HG03342 (cell line): ENCODE data around the gene REX1BD.
"Not testable (repeated sequence)": the region's sequence is repeated elsewhere in the genome, so short reads cannot be mapped to it uniquely, and the experiment has no call there.

ENCODE experiments used
- ATAC-seq: cut with Tn5 transposase; IDR thresholded peaks from one replicate; pipeline ENCODE4 v1.9.1; 2021; ENCODE audit warnings: mild to moderate bottlenecking, moderate library complexity; ENCODE audit not compliant: unreplicated experiment

REX1BD gene

DNA sequence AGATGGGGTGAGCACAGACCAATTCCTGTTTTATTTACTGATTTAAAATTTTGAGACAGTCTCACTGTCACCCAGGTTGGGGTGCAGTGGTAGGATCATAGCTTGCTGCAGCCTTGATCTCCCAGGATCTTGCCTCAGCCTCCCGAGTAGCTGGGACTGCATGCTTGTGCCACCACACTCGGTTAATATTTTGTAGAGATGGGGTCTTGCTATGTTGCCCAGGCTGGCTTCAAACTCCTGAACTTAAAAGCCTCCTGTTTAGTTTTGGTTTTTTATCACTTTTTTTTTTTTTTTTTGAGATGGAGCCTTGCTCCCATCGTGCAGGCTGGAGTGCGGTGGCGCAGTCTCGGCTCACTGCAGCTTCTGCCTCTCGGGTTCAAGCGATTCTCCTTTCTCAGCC, 12.2 kb upstream of the REX1BD start:
- ATAC-seq = no peak

DNA sequence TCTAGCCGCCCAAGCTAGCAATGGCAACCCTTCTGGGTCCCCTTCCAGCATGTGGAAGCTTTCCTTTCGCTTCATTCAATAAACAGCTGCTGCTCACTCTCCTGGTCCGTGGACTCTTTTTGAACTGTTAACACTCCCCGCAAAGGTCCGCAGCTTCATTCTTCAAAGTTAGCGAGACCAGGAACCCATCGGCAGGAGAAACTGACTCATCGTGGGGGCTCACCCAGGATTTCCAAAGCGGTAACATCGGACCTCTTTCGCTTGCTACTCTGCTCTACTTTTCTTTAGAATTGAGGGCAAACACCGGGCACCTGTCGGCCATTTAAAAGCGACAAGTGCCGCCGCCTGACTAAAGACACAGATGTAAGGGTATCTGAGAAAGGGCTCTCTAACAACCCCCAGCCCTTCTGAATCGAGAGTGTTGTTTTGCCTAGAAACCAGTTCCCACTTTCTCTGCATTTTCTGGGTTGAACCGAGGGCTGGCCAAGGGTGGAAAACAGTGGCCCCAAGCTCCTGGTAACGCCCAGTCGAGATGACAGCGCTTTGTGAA, 11.2 kb upstream of the REX1BD start:
- ATAC-seq = no peak

DNA sequence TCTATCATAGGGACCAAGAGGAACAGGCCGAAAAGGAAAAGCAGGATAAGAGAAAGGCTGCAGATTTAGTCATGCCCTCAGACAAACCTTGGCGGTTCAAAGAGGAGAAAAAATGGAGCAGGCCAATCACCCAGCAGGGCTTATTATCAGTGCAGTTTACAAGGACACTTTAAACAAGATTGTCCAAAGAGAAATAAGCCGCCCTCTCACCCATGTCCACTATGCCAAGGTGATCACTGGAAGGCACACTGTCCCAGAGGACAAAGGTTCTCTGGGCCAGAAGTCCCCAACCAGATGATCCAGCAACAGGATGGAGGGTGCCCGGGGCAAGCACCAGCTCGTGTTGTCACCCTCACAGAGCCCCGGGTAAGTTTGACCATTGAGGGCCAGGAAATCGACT, 8.3 kb upstream of the REX1BD start:
- ATAC-seq = no peak

DNA sequence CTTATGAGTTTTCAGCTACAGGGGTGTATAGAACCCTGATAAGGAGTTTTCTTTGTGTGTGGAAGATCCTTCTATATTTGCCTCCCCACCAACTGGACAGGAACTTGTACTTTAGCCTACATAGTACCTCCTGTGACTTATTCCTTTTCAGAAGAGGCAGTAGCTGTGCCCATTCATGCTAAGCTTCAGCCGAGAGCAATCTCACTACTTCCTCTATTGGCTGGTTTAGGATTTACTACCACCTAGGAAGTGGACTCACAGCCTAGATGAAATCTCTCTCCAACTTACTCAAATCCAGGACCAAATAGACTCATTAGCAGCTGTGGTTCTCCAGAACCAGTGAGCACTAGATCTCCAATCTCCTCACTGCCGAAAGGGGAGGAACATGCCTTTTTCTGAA, 2.3 kb upstream of the REX1BD start:
- ATAC-seq = no peak

DNA sequence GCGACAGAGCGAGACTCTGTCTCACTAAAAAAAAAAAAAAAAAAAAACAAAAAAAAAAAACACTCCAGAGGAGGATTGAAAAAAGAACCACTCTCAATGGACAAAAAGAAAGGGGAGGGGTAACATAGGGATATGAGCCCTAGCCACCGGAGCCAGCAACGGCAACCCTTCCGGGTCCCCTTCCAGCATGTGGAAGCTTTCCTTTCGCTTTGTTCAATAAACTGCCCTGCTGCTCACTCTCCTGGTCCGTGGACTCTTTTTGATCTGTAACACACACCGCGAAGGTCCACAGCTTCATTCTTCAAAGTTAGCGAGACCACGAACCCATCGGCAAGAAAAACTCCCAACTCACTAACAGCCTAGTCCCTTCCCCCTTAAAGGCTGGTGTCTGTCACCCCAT, 1.0 kb upstream of the REX1BD start:
- ATAC-seq = no peak

DNA sequence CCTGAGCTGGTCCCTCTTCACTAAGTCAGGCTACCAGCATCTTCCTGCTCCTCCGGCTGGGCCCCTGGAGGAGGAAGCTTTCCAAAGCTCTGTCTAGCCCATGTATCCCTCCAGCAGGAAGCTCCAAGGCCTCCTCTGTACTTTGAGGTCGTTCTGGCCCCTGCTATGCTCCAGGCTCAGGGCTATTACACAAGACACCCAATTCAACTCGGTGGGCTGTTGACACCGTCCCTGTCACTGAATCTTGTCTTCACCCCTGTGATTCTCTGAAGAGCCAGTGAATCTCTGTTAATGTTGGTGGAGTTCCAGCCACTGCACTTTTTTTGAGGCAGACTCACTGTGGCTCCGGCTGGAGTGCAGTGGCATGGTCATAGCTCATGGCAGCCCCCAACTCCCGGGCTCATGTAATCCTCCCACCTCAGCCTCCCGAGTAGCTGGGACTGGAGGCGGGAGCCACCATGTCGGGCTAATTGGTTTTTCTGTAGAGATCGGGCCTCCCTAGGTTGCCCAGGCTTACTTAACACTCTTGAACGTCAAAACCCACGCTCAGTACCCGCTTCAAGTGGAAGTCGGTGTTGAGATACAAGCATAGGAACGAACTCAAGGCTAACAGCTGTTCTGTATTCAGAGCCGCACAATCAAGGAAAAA, 512 bp upstream of the REX1BD start:
- no peak for ATAC-seq

DNA sequence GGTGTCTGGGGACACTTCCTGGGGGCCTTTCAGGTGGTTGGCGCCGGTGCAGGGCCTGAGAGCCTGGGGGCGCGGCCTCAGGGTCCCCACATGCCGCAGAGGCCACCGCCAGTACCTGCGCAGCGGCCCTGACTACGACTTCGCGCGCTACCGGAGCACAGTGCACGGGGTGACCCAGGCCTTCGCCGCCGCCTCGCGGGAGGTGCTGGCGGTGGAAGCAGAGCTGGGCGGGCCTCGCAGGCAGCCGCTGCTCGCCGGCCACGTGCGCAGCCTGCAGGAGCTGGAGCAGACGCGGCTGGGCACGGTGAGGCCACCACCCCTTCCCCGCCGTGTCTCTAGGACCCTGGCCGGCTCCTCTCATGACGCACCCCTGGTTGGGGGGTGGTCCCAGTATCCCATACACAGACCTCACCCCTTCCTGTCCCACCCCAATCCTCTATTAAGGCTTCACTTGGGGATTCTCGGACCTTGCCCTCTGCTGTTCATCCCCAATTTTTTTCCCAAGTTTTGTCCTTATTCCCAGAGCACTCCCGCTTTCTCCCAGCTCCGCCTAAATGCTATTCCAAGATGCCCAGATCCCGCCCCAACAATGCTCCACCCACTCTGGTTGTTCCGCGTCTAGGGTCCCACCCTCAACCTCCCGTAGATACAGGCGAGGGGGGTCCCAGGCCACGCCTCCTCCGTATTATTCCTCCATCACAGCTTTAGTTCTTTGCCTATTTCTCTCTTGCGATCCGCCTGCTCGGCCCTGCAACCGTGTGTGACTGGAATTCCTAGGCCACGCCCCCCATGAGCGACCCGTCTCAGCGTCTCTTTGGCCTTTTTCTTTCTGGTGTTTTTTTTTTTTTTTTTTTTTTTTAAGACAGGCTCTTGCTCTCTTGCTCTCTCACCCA, 1.0 kb downstream of the REX1BD start:
- peak; percentile 41 for ATAC-seq

DNA sequence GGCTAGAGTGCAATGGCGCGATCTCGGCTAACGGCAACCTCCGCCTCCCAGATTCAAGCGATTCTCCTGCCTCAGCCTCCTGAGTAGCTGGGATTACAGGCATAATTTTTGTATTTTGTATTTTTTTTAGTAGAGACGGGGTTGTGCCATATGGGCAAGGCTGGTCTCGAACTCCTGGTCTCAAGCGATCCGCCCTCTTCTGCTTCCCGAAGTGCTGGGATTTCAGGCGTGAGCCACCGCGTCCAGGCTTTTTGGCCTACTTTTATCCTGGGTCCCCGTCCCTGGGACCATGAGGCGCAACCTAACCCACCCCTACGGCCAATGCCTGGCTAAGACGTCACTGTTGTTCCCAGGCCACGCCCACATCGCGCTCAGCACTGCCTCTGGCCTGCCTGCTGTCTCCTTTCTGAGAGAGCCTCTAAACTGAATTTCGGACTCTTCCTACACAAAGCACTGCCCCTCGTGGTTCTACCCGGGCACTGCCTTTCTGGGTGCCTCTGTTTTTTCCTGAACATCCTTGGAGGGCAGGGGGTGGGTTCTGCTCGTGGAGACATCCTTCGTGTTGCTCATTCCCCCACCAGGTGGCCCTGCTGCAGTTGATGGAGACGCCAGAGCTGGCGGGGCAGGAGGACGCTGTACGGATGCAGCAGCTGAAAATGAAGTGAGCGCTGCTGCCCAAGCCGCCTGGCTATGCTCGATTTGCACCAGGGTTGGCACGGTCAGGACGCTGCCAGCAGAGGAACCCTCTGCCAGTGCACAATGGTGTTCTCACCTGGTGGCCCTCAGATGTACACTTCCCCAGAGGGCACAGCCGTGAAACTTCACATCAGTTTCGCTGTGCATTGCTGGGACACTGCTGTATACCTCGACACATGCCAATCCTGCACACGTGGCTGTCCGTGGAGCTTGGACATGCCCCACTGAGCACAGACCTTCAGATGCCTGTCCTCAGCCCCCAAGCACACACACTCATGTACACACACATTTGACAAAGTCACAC, 2.0 kb downstream of the REX1BD start:
- ATAC-seq = no peak

DNA sequence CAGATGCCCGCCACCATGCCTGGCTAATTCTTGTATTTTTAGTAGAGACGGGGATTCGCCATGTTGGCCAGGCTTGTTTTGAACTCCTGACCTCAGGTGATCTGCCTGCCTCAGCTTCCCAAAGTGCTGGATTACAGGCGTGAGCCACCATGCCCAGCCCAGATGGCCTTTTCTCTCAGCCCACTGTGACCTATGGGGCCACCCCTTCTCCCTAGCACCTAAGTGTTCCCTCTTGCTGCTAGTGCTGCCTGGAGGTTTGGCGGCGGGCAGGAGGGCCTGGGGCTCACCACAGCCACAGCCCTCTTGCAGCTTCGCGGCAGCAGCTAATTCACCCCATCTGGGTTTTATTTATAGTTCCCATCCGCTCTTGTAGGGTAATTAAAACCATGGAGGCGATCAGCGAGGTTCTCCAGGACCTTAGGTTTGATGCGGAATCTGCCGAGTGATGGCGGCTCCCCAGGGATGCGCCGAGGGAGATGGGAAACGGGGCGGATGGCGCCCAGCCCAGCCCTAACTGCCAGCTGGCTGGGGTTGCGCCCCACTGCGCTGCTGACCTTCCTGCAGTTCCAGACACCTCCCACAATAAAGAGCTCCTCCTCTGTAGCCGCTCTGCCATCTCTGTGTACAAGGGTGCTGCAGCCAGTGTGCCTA, 3.3 kb downstream of the REX1BD start:
- no peak for ATAC-seq

DNA sequence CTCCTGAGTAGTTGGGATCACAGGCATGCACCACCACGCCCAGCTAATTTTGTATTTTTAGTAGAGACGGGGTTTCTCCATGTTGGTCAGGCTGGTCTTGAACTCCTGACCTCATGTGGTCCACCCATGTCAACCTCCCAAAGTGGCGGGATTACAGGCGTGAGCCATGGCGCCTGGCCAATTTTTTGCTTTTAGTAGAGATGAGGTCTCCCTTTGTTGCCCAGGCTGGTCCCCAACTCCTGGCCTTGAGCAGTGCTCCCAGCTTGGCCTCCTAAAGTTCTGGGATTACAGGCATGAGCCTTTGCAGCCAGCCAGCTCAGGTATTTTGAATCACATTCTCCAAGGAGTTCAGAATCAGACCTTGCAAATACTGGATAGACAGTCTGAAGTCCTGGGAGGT, 4.1 kb downstream of the REX1BD start:
- ATAC-seq = not testable (repeated sequence)

DNA sequence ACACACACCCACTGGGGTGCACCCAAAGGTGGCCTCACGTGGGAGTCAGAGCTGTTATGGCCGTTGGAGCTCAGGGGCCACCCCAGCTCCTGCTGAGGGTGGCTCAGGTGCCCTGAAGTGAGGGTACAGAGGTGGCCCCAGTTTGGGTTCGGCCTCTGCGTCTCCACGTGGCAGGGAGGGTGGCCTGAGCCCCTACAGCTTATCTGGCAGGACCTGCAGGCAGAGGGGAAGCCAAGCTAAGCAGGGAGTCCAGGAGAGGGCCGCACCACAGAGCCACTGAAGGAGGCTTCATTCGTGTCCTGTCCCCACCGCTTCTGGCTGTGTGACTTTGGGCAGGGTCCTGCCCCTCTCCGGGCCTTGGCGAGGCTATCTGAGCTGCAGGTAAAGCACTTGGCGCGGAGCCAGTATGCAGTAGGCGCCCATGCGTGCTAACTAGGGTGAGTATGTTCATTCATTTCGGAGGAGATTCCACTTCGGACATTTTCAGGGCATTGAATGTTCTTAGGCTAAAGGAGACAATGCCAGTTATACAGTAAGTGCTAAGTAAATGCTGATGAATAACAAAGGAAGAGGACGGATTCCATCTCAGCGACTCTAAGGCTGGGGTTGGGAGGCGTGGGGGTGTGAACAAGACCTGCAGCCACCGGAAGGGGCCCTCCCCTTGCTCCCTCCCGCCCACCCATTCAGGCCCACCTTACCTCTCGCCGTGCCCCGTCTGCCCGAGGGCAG, 4.9 kb downstream of the REX1BD start:
- ATAC-seq = no peak

DNA sequence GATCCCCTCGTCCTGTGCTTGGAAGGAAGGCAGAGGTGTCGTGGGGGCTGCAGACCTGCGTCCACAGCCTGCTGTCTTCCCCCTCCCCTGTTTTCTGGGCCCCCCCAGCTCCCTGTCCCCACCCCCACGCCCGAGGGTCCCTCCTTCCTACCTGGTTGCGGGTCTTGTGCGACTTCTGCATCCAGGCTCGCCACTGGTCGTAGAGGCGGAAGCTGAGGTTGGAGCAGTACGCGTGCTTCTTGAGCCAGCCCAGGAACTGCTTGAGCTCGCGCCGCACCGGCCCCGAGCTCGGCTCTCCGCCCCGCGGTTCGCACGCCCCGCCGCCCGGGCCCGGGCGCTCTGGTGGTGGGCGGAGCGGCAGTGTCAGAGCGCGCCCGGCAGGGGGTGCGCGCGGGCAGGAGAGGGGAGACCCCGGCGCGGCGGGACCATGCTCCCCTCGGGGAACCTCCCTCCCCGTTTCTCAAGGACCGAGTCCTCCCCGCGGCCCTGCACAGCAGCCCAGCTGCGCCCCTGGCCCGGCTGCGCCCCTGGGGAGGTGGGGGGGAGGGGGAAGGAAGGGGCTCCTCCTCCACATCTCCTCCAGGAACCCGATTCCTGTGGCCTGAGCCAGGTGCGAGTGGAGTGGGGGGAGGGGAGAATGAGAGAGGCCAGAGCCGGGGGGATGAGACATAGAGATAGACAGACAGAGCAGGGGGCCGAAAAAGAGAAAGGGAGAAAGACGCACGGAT, 5.7 kb downstream of the REX1BD start:
- peak; percentile 55 for ATAC-seq

DNA sequence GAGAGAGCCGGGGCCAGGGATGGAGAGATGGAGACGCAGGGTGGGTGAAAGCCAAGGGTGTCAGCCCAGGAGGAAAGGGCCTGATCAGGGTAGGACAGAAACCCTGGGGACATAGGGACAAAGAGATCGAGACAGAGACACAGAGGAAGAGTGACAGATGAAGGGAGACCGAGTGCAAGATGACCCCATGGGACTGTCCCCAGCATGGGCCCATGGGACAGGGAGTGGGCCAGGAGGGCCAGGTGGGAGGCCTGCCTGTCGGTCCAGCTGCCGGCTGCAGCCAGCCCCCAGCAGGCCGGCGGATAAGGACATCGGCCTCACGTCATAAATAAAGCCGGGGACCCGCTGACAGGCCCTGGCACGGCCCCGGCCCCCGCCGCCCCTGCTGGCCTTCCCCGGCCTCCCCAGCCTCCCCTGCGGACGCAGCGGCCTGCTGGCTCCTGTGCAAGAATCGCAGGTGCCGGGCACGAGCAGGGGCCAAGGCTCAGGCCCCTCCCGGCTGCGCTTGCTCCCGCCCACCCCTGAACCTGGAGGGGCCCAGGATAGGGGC, 6.3 kb downstream of the REX1BD start:
- ATAC-seq = no peak

DNA sequence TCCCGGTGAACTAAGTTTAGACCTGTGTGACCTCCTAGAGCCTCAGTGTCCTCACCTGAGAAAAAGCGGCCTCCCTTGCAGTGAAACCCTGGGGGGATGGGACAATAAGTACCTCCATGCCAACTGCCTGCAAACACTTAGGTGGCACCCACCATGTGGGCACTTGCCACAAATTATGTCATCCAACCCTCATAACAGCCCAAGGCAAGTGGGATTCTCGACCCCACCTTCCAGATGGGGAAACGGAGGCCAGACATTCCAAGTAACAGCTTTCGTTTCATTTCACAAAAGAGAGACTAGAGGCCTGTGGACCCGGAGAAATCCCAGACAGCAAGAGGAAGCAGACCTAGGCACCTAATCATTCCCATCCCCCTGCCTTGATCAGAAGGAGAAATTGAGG, 6.9 kb downstream of the REX1BD start:
- no peak for ATAC-seq

DNA sequence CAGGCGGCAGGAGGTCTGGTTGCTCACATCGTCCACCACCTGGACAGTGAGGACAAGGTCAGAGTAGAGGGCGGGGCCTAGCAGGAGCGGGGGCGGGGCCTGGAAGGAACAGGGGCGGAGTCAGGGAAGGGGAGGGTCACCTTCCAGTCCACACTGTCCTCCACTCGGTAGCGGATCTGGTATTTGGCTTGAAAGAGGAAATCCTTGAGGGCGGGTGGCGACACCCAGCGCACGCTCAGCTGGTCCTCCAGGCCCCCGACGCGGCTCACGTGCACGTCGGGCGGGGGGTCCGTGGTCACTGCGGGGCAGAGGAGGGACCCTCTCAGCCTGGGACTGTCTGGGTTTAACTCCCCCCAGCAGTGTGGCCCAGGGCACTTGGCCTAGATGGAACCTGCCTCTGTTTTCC, 8.2 kb downstream of the REX1BD start:
- no peak for ATAC-seq

DNA sequence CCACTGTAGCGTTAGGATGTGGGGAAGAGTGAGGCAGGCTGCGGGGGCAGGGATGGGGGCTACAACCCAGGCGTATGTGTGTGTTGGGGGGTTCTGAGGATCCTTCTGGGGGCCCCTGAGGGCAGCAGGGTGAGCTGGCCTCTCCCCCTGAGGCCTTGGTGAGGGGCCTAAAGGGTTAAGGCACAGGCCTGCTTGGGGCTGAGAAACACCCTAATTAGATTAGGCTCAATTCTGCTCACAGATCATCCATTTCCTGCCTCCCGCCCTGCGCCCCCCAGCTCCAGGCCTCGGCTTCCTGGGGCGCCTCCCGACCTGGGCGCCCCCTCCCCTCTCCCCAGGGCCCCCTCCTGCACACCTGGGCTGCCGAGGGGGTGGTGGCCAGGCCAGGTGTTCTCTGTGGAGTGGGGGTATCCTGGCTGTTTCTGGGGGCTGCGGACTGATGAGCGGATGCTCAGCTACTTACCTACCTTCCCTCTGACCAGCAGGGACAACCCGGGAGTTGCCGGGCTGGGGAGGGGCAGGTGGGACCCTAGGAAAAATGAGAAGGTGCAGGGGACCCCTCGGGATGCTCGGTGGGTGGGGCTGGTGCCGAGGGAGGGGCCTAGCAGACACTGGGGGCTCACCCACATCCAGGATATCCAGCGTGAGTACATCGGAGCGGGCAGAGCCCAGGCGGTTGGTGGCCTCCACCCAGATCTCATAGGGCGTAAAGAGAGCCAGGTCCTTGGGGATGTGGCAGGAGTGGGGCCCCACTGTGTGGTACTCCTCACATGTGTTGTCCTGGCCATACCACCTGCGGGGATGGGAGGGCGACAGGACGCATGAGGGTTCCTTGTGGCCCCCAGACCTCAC, 9.4 kb downstream of the REX1BD start:
- ATAC-seq = no peak

DNA sequence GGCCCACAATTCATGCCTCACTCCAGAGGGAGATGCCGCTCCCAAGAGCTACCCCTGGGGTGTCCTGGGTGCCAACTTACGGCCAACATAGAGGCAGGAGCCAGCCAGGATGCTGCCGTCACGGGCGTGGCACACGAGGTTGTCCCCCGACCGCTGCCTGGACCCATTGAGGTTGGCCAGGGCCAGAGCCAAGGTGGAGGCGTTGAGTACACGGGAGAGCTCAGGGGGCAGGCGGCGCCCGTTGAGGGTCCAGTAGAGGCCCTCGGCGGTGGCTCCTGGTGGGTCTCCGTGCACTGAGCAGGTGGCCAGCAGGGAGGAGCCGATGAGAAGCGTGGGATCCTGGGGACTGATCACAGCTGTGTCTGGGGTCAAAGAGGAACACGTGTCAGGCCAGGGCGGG, 10.9 kb downstream of the REX1BD start:
- ATAC-seq = no peak
